Stimulated activated CD8-positive, alpha-beta memory T cell treated with anti-CD3 and anti-CD28 coated beads, Interleukin-15, amount 100 ng/mL, for 48 hours (primary cell): Measurements from ENCODE around the gene TSPOAP1.

Experiments
- DNase-seq, 2 donors: peaks; one replicate each; pipeline ENCODE4 v3.0.0-alpha.2; 2020; ENCODE audit warnings: low read depth in 2 of 2

The TSPOAP1 gene

DNA sequence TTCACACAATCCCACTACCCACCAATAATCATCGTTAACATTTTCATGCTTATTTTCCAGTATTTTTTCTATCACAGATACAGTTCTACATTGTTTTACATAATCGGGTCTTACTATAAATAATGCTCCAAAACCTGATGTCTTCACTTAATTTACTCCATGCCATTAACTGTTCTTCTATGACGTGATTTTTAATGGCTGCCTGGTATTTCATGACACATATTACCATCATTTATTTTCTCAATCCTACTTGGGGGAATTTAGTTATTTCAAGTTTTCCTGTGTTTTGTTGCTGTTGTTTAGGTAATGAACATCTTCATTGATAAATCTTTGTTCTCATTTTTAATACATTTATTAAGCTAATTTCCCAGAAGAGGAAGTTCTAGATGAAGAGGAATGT, 75.5 kb downstream of the TSPOAP1 start:
- no peak for DNase-seq

DNA sequence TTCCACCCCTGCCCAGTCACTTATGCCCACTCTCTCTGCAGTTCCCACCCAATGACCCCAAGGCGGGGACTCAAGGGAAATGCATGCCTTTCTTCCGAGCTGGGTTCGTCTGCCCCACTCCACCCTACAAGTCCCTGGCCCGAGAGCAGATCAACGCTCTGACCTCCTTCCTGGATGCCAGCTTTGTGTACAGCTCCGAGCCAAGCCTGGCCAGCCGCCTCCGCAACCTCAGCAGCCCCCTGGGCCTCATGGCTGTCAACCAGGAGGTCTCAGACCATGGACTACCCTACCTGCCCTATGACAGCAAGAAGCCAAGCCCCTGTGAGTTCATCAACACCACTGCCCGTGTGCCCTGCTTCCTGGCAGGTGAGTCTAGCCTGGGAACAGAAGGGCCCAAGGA, 76.5 kb downstream of the TSPOAP1 start:
- DNase-seq: no peak
